ENCODE results near the gene SCGB2B2.
A peak's percentile ranks its signal among the peaks of the same experiment; 100 is the strongest.
"Not testable (repeated sequence)": the region's sequence is repeated elsewhere in the genome, so short reads cannot be mapped to it uniquely, and the experiment has no call there.

SCGB2B2 gene

DNA sequence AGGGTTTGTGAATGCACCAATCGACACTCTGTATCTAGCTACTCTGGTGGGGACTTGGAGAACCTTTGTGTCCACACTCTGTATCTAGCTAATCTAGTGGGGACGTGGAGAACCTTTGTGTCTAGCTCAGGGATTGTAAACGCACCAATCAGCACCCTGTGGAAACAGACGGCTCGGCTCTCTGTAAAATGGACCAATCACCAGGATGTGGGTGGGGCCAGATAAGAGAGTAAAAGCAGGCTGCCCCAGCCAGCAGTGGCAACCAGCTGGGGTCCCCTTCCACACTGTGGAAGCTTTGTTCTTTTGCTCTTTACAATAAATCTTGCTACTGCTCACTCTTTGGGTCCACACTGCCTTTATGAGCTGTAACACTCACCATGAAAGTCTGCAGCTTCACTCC lies 8.3 kb downstream of the SCGB2B2 start:
- DNase-seq (ENCODE audit: low read depth in 2 of 2) = not testable (repeated sequence)

DNA sequence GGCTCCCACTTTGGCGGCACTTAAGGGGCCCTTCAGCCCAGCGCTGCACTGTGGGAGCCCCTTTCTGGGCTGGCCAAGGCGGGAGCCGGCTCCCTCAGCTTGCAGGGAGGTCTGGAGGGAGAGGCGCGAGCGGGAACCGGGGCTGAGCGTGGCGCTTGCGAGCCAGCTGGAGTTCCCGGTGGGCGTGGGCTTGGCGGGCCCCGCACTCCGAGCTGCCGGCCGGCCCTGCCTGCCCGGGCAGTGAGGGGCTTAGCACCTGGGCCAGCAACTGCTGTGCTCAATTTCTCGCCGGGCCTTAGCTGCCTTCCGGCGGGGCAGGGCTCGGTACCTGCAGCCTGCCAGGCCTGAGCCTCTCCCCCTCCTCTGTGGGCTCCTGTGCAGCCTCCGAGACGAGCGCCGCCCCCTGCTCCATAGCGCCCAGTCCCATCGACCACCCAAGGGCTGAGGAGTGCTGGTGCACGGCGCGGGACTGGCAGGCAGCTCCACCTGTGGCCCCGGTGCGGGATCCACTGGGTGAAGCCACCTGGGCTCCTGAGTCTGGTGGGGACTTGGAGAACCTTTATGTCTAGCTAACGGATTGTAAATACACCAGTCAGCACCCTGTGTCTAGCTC lies 8.8 kb downstream of the SCGB2B2 start:
- not testable (repeated sequence) for DNase-seq (ENCODE audit: low read depth in 2 of 2)

DNA sequence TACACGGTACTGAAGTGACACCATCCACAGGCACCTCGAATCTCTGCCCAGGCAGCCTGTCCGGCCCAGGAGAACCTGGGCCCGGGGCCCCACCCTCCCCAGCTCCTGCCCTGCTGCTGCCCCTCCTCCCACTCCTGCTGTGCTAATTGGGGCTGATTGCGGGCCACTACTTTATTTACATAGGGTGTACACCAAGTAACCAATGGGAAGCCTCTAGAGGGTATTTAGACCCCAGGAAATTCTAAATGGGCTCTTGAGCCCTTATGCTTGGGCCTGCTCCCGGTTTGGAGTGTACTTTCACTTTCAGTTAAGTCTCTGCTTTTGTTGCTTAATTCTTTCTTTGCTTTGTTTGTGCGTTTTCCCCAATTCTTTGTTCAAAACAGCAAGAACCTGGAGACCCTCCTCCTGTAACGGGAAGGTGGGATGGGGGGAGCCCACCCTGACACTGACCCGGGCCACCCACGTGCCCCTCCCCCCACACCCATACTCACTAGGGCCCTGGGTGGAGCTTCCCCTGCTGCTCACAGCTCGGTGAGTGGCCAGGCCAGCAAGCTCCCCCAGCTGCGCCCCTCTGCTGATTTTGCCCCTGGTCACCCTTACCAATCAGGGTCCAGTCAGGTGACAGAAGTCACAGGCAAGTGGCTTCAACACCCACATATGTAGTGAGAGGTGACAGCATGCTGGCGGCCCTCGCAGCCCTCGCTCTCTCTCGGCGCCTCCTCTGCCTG lies 9.4 kb downstream of the SCGB2B2 start:
- no peak for DNase-seq (ENCODE audit: low read depth in 2 of 2)

DNA sequence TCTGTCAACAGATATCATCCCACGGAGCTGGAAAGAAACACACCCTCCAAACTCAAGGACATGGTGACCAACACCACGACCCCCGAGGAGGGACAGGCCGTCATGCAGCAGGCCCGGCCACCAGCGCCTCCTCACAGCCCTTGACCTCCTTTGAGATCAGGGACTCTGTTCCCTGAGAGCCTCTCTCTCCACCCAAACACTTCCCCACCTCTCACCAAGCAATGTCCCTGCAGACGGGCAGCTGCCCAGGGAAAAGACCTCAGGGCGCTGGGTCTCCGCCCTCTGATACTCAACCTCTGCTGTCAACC lies 10.0 kb downstream of the SCGB2B2 start:
- DNase-seq (ENCODE audit: low read depth in 2 of 2) = no peak

DNA sequence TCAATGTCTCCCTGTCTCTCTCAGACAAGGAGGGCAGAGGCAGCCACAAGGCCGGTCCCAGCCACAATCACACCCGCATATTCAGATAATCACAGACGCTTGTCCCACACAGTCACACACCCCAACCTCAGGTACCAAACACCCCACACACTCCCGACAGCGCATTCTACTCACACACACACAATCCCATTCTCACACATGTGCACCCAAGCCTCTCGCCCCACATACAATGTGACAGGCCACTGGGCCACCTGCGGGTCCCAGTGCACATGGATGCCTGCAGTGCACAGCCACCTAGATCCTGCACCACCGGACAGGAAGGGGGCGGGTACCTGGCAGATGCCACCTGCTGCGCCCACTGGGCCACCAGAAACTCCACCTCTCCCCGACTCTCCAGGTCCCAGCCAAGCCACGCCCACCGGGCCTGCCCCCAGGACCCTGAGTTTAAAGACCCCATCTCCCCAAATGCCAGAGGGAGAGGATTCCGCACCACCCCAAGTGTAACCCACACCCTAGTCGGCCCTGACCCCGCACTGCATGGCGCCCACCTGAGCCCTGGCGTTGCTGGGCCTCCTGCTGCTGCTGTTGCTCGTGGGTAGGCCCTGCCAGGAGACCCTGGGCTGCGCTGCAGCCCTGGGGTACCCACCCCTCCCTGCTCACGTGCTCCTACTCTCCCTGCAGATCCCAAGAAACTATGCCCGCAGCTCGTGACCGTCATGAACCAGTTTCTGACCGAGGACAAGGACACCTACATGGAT lies 10.6 kb downstream of the SCGB2B2 start:
- DNase-seq (ENCODE audit: low read depth in 2 of 2) = no peak

DNA sequence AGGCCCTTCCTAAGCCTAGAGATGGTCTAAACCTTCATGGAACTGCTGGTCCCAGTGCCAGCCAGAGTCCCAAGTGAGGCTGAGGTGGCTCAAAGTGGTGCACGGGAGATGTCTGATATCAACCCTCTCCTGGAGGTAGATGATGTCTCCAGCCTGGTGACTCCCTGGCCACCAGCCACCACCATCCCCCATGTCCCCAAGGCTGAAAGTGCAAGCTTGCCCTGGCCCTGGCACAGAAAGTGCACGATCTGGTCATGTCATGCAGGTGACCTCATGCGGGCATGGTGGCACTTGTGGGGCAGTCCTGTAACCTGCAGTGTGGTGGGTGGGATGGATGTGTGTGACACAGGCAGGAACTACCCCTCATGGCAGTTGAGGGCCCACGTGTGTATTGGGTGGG lies 11.7 kb downstream of the SCGB2B2 start:
- not testable (repeated sequence) for DNase-seq (ENCODE audit: low read depth in 2 of 2)

DNA sequence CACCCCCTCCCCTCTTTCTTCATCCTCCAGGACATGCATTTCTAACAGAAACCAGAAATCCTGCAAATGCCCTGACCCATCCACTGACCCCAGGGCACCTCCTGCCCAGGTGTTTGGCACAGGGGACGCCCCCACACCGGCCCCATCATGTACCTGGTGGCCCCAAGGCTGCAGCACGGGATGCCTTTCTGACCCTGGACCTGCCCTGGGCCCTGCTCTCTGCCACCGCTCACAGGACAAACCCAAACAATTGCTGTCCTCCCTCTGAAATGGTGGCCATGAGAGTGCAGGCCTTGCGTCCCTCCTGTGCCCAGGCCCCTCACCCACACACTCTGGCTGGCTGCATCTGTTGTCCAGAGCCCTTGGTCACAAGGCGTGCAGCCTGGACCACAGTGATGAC lies 12.1 kb downstream of the SCGB2B2 start:
- no peak for DNase-seq (ENCODE audit: low read depth in 2 of 2)

DNA sequence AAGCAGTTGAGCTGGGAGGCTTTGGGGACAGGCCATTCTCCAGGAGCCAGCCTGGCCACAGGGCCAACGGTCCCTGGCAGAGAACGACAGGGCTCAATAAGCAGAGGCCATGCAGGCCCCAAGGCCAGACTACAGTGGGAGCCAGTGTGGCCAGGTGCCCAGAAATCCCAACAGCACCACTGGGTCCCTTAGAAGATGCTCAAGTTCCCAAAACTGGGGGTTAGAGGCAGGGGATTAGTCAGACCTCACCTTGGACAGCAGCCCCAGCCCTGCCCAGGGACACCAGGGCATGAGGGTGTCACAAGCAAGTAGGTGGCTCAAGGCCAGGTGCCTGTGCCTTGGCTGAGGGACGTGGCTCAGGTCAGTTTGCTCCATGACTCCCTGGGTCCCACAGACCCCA lies 12.8 kb downstream of the SCGB2B2 start:
- DNase-seq (ENCODE audit: low read depth in 2 of 2) = no peak

GRCh38 chr19:34662919-34663318 lies 14.0 kb downstream of the SCGB2B2 start:
- no peak for DNase-seq (ENCODE audit: low read depth in 2 of 2)

GRCh38 chr19:34661357-34661756 lies 15.6 kb downstream of the SCGB2B2 start:
- DNase-seq (ENCODE audit: low read depth in 2 of 2) = no peak

GRCh38 chr19:34655651-34656050 lies 21.3 kb downstream of the SCGB2B2 start:
- DNase-seq (ENCODE audit: low read depth in 2 of 2) = no peak

GRCh38 chr19:34654796-34655195 lies 22.2 kb downstream of the SCGB2B2 start:
- no peak for DNase-seq (ENCODE audit: low read depth in 2 of 2)

DNA sequence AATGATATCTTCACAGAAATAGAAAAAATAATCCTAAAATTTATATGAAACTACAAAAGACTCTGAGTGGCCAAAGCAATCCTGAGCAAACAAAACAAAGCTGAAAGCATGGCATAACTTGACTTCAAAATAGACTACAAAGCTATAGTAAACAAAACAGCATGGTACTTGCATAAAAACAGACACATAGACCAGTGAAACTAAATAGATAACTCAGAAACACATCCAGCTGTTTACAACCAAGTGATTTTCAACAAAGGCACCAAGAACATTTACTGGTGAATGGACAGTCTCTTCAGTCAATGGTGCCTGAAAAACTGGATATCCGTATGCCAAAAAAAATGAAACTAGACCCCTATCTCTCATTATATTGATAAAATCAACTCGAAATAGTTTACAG lies 25.2 kb downstream of the SCGB2B2 start:
- no peak for DNase-seq (ENCODE audit: low read depth in 2 of 2)

DNA sequence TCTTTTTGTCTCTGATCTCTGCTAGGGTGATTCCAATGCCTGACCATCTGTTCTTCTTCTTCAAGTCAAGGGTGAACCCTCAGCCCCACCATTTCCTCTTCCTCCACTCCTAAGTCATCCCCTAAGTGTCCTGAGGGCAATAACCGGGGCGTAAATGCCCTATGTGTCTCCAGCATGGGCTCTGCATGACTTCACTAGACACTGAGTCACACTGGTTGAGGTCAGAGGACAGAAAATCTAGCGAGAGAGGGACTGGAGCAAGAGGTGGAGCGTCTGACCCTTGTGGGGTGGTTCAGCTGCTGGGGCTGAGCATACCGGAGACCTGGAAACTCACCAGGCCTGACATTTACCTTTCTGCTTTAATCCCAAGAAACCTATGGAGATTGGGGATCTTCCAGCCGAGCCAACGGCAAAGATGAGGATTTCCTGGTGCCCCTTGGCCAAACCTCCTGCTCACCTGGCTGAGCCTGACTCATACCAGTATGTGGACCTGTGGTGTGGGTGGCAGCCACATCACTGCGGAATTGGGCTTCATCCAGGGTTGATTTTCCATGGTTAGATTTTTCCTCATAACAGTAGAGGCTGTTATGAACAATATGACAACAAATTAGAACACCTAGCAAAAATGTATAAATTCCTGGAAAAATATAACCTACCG lies 26.9 kb downstream of the SCGB2B2 start:
- DNase-seq (ENCODE audit: low read depth in 2 of 2) = no peak

DNA sequence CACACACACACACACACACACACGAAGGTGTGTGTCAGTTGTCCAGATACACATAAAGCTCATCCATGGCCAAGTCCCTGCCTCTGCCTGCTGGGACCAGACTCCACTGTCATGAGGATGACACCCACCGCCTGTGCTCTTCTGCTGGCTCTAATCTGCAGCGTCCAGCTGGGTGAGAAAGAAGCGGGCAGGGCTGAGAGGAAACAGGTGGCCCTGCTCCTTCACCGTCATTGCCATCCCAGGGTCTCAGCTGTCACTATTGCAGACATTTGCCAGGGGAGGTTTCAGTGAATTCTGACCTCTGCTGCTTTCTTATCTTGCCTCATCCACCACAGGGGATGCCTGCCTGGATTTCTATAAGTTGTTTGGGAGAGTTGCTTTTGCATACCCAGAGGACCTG lies 31.4 kb downstream of the SCGB2B2 start:
- no peak for DNase-seq (ENCODE audit: low read depth in 2 of 2)

DNA sequence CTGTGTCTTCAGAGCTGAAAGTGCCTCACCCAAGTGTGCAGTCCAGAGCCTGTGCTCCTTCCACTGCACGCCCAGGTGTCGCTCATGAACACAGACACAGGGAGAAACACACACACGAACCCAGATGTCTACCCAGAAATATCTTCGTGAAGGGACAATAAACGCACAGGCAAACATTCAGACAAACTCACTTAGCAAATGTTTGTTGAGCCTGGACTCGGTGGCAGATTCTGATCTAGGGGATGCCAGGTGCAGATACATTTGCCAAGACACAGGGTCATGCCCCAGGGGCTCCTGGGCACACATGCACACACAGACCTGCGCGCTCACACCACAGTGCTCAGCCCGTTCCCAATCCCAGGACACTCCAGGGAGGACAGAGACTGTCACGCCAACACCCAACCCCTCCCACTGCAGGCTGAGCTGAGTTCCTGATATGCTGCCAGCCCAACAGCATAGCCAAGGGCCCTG lies 31.9 kb downstream of the SCGB2B2 start:
- no peak for DNase-seq (ENCODE audit: low read depth in 2 of 2)

- no peak for DNase-seq (ENCODE audit: low read depth in 2 of 2)
These were observed 34.7 kb downstream of the SCGB2B2 start for GRCh38 chr19:34642241-34642640.

DNA sequence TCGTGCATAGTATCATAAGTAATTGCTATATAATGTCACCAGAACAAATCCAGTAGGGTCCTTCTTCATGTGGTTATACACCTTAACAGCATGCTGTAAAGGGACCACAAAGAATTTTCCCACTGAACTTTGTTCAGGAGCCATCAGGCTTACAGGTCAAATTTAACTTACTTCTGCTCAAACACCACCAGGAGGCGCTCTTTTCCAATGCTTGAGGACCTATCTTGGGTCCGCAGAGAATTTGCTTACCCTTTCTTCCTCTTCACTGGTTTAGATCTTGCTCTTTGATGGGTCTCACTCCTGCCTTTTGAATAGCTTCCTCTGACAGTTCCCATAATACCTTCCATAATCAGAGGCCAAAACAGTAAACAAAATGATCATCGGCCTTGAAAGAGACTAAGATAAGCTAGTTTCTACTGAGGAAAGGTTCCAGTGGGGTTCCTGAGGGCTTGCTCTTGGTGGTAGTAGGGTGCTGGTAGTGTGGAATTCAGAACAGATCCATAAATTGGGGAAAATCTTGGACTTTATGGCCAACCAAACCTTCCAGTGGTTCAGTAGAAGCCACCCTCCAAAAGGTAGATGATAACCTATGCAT lies 37.4 kb downstream of the SCGB2B2 start:
- DNase-seq (ENCODE audit: low read depth in 2 of 2) = peak; percentile 45 to 54

GRCh38 chr19:34633802-34634201 lies 43.2 kb downstream of the SCGB2B2 start:
- DNase-seq (ENCODE audit: low read depth in 2 of 2) = no peak
